Activated CD4-positive, alpha-beta T cell treated with anti-CD3 and anti-CD28 coated beads, Interleukin-2, amount 50 U/mL, for 24 hours (primary cell): ENCODE data around the gene PISD.

Source experiments
- DNase-seq, 2 donors: peaks; one replicate each; pipeline ENCODE4 v3.0.0-alpha.2; 2020; ENCODE audit warnings: low read depth in 1 of 2, low spot score in 1 of 2

The PISD gene

GRCh38 chr22:31626427-31627150, 35.4 kb downstream of the PISD start:
- no peak for DNase-seq

- no peak for DNase-seq
These were observed 36.2 kb downstream of the PISD start for GRCh38 chr22:31625661-31626426.

GRCh38 chr22:31625257-31625640, 36.8 kb downstream of the PISD start:
- no peak for DNase-seq

- DNase-seq, result no peak
These were observed 38.3 kb downstream of the PISD start for GRCh38 chr22:31623592-31624304.

- DNase-seq, result no peak
These were observed 39.0 kb downstream of the PISD start for GRCh38 chr22:31622980-31623379.

GRCh38 chr22:31621507-31622124, 40.4 kb downstream of the PISD start:
- no peak for DNase-seq

- no peak for DNase-seq
These were observed 41.1 kb downstream of the PISD start for GRCh38 chr22:31620756-31621480.

GRCh38 chr22:31619611-31620300, 42.3 kb downstream of the PISD start:
- no peak for DNase-seq

- no peak for DNase-seq
These were observed 43.4 kb downstream of the PISD start for GRCh38 chr22:31618471-31619176.

GRCh38 chr22:31618057-31618456, 44.0 kb downstream of the PISD start:
- DNase-seq, result no peak

- DNase-seq, result no peak
These were observed 45.6 kb downstream of the PISD start for GRCh38 chr22:31616315-31616980.

- no peak for DNase-seq
These were observed 46.1 kb downstream of the PISD start for GRCh38 chr22:31615940-31616314.

GRCh38 chr22:31615491-31615860, 46.5 kb downstream of the PISD start:
- DNase-seq, result no peak

- no peak for DNase-seq
These were observed 47.1 kb downstream of the PISD start for GRCh38 chr22:31614781-31615490.

GRCh38 chr22:31613904-31614296, 48.1 kb downstream of the PISD start:
- DNase-seq, result no peak

GRCh38 chr22:31613286-31613903, 48.6 kb downstream of the PISD start:
- DNase-seq, result no peak

GRCh38 chr22:31612891-31613285, 49.1 kb downstream of the PISD start:
- no peak for DNase-seq

- no peak for DNase-seq
These were observed 50.8 kb downstream of the PISD start for GRCh38 chr22:31611061-31611760.
